ENCODE measurements around the gene PNLIPRP1. TPM values are rescaled to one million over a fixed set of nuclear protein-coding genes. Genes with fewer than 3 reads are reported as not detected.

PNLIPRP1 gene
- polyA plus RNA-seq, 1 donor (not counting 4 experiments of a cell fraction or from before 2014, with no cell fraction given), result not detected

- TF ChIP-seq EZH2 (IDR thresholded peaks at IDR 0.05; ENCODE audit: low read length) (no peak), CTCF (optimal IDR thresholded peaks at IDR 0.05 in 1 of 3, IDR thresholded peaks at IDR 0.05 in 1 of 3, conservative IDR thresholded peaks at IDR 0.05 in 1 of 3; ENCODE audit: extremely low read depth in 1 of 3, insufficient read depth in 2 of 3, low read length in 3 of 3) (no peak)
- Histone ChIP-seq H3K9me1 (ENCODE audit: control insufficient read depth, extremely low read depth, insufficient read depth, low read length) (no peaks in the 10 kb centered on the region), H3K4me3 (ENCODE audit: control insufficient read depth in 2 of 3, extremely low read depth in 1 of 3, insufficient read depth in 2 of 3, low read depth in 1 of 3, low read length in 3 of 3) (no peak overlapping the region), H3K4me1 (ENCODE audit: control insufficient read depth, extremely low read depth, insufficient read depth, low read length) (no peaks in the 10 kb centered on the region), H2AFZ (ENCODE audit: control insufficient read depth, low read length) (no peak overlapping the region), H3K4me2 (ENCODE audit: control insufficient read depth, extremely low read depth, insufficient read depth, low read depth, low read length) (no peak overlapping the region), H4K20me1 (ENCODE audit: control insufficient read depth, extremely low read depth, insufficient read depth, low read length) (no peaks in the 10 kb centered on the region), H3K27me3 (ENCODE audit: control insufficient read depth, extremely low read depth, insufficient read depth, low read length) (peaks cover 3% of the 10 kb centered on the region), H3K27ac (ENCODE audit: control insufficient read depth, insufficient read depth, low read length) (no peak overlapping the region), H3K79me2 (ENCODE audit: control insufficient read depth, insufficient read depth, low read length) (no peaks in the 10 kb centered on the region), H3K9ac (ENCODE audit: control insufficient read depth, extremely low read depth, insufficient read depth, low read length) (no peak overlapping the region), H3K9me3 (ENCODE audit: control insufficient read depth, low read depth, low read length) (no peaks in the 10 kb centered on the region), H3K36me3 (ENCODE audit: control insufficient read depth in 2 of 2, extremely low read depth in 1 of 2, insufficient read depth in 2 of 2, low read length in 2 of 2) (no peaks in the 10 kb centered on the region)
- DNase-seq (ENCODE audit: low read depth, low spot score), result no peak
- dilution Hi-C loops (cut with MboI; ENCODE audit: extremely low pct_ligation_motif_present, low sequenced_read_pairs), result no loop called here
- FAIRE-seq, result no peak
These were observed 12.1 kb downstream of the PNLIPRP1 start for GRCh38 chr10:116602648-116603400.

- Histone ChIP-seq H3K4me1 (ENCODE audit: control insufficient read depth, extremely low read depth, insufficient read depth, low read length) (no peaks in the 10 kb centered on the region), H2AFZ (ENCODE audit: control insufficient read depth, low read length) (no peak overlapping the region), H3K4me3 (ENCODE audit: control insufficient read depth in 2 of 3, extremely low read depth in 1 of 3, insufficient read depth in 2 of 3, low read depth in 1 of 3, low read length in 3 of 3) (no peak overlapping the region), H4K20me1 (ENCODE audit: control insufficient read depth, extremely low read depth, insufficient read depth, low read length) (no peaks in the 10 kb centered on the region), H3K9me1 (ENCODE audit: control insufficient read depth, extremely low read depth, insufficient read depth, low read length) (no peaks in the 10 kb centered on the region), H3K9ac (ENCODE audit: control insufficient read depth, extremely low read depth, insufficient read depth, low read length) (no peak overlapping the region), H3K36me3 (ENCODE audit: control insufficient read depth in 2 of 2, extremely low read depth in 1 of 2, insufficient read depth in 2 of 2, low read length in 2 of 2) (no peaks in the 10 kb centered on the region), H3K9me3 (ENCODE audit: control insufficient read depth, low read depth, low read length) (no peaks in the 10 kb centered on the region), H3K79me2 (ENCODE audit: control insufficient read depth, insufficient read depth, low read length) (no peaks in the 10 kb centered on the region), H3K27me3 (ENCODE audit: control insufficient read depth, extremely low read depth, insufficient read depth, low read length) (peaks cover 6% of the 10 kb centered on the region), H3K4me2 (ENCODE audit: control insufficient read depth, extremely low read depth, insufficient read depth, low read depth, low read length) (no peak overlapping the region), H3K27ac (ENCODE audit: control insufficient read depth, insufficient read depth, low read length) (no peak overlapping the region)
- no peak for FAIRE-seq
- DNase-seq (ENCODE audit: low read depth, low spot score), result no peak
- no peak for TF ChIP-seq EZH2 (IDR thresholded peaks at IDR 0.05; ENCODE audit: low read length)
- no peak for TF ChIP-seq CTCF (optimal IDR thresholded peaks at IDR 0.05 in 1 of 3, IDR thresholded peaks at IDR 0.05 in 1 of 3, conservative IDR thresholded peaks at IDR 0.05 in 1 of 3; ENCODE audit: extremely low read depth in 1 of 3, insufficient read depth in 2 of 3, low read length in 3 of 3)
- dilution Hi-C loops (cut with MboI; ENCODE audit: extremely low pct_ligation_motif_present, low sequenced_read_pairs), result no loop called here
These were observed 15.3 kb downstream of the PNLIPRP1 start for GRCh38 chr10:116606061-116606483.

Measured in keratinocyte (primary cell).